Gastrocnemius medialis (tissue), 4 donors: ENCODE measurements around the gene SPRING1.

Experiments
- POLR2A ChIP-seq, 2 donors: fragments of 450-650 bp; IDR thresholded peaks; one replicate each; pipeline ENCODE4 v1.6.1; 2017; ENCODE audit warnings: antibody characterized with exemption in 2 of 2, mild to moderate bottlenecking in 2 of 2, moderate library complexity in 2 of 2
- TF ChIP-seq, protein P1 (sequence below), 5 experiments: fragments of 450-650 bp in 3 of 5; fragments of 200-600 bp in 2 of 5; sonication (generic) in 2 of 5; IDR thresholded peaks in 4 of 5; conservative IDR thresholded peaks in 1 of 5; 1 replicate in 4 of 5; 2 replicates in 1 of 5; pipeline ENCODE4 v1.5.1; 2016 to 2019; ENCODE audit warnings: antibody characterized with exemption in 5 of 5, mild to moderate bottlenecking in 3 of 5, moderate library complexity in 3 of 5

DNA sequence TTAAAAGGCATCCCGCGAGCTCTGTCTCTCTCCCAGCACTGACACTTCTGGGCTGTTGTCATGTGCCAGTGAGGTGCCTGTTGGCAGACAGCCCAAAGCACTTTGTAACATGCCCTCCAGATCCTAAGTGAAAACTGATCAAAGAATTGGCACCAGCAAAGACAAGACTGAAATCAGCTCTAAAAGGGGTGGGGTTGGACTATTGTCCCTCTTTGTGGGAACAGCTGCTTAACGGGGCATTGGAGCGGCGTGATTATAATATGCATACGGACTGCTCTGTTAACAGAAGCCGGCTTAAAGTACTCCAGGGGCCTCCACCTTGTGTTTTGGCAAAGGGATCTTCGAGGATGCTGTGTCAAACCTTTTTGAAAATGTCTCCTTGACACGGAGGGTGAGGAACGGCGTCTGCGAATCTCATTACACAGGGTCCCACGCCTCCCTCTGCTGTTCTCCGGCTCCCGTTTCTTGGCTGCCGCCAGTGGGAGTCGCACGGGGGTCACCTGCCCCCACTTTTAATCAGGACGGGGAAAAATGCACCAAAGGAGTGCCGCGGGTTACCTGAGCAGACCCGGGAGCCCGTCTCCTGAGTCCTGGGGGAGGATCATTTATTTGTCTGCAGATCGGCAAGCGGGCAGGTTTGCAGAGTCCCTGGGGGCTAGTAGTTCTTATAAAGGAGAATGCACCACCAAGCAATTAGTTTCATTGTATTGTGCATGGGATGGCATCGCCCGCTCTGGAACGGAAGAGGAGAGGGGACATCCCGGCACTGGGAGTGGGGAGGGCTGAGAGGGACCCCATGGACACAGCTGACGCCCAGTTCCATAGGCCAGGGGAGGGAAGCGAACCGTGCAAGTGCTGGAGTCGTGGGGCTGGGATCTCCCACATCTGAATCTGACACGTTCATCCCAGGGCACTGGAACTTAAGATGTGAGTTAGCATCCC lies 44.3 kb downstream of the SPRING1 start:
- TF ChIP-seq, protein P1, sequence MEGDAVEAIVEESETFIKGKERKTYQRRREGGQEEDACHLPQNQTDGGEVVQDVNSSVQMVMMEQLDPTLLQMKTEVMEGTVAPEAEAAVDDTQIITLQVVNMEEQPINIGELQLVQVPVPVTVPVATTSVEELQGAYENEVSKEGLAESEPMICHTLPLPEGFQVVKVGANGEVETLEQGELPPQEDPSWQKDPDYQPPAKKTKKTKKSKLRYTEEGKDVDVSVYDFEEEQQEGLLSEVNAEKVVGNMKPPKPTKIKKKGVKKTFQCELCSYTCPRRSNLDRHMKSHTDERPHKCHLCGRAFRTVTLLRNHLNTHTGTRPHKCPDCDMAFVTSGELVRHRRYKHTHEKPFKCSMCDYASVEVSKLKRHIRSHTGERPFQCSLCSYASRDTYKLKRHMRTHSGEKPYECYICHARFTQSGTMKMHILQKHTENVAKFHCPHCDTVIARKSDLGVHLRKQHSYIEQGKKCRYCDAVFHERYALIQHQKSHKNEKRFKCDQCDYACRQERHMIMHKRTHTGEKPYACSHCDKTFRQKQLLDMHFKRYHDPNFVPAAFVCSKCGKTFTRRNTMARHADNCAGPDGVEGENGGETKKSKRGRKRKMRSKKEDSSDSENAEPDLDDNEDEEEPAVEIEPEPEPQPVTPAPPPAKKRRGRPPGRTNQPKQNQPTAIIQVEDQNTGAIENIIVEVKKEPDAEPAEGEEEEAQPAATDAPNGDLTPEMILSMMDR (IDR thresholded peaks at IDR 0.05 in 4 of 5, conservative IDR thresholded peaks at IDR 0.05 in 1 of 5) = no peak
- no peak for TF ChIP-seq POLR2A (IDR thresholded peaks at IDR 0.05)
